Neural progenitor cell (in vitro differentiated cells): Measurements from ENCODE around the gene MOSMO. TPM values are rescaled to one million over a fixed set of nuclear protein-coding genes. Genes with fewer than 3 reads are reported as not detected.

Source experiments
- DNase-seq: peaks from one replicate; pipeline ENCODE4 v3.0.0-alpha.2; 2016; ENCODE audit warnings: low spot score
- H2AFZ ChIP-seq: fragments of 200-600 bp; sonication (generic); replicated peaks from 2 replicates; pipeline ENCODE4 v1.6.1; 2016; ENCODE audit warnings: antibody characterized with exemption
- H3F3A ChIP-seq: fragments of 200-600 bp; sonication (generic); 2 replicates; pipeline ENCODE4 v1.6.1; 2016; ENCODE audit warnings: antibody characterized with exemption, low read depth
- H3K27ac ChIP-seq: fragments of 200-600 bp; sonication (generic); 2 replicates; pipeline ENCODE4 v1.5.1; 2016; ENCODE audit warnings: mild to moderate bottlenecking
- H3K27me3 ChIP-seq: fragments of 200-600 bp; sonication (generic); 2 replicates; pipeline ENCODE4 v1.6.1; 2016; ENCODE audit warnings: mild to moderate bottlenecking, moderate library complexity
- H3K36me3 ChIP-seq: fragments of 200-600 bp; sonication (generic); 2 replicates; pipeline ENCODE4 v1.5.1; 2016
- H3K4me1 ChIP-seq: fragments of 200-600 bp; sonication (generic); 2 replicates; pipeline ENCODE4 v1.6.1; 2016; ENCODE audit warnings: mixed run types
- H3K4me2 ChIP-seq: fragments of 200-600 bp; sonication (generic); 2 replicates; pipeline ENCODE4 v1.6.1; 2016
- H3K4me3 ChIP-seq: fragments of 200-600 bp; sonication (generic); 2 replicates; pipeline ENCODE4 v1.5.1; 2016
- H3K79me2 ChIP-seq: fragments of 200-600 bp; sonication (generic); 2 replicates; pipeline ENCODE4 v1.6.1; 2016; ENCODE audit warnings: low read depth
- H3K9ac ChIP-seq: fragments of 200-600 bp; sonication (generic); 2 replicates; pipeline ENCODE4 v1.6.1; 2016
- H3K9me3 ChIP-seq: fragments of 200-600 bp; sonication (generic); 2 replicates; pipeline ENCODE4 v1.5.1; 2016; ENCODE audit warnings: low read depth
- H4K20me1 ChIP-seq: fragments of 200-600 bp; sonication (generic); 2 replicates; pipeline ENCODE4 v1.6.1; 2016; ENCODE audit warnings: low read depth
- H3K27ac Mint-ChIP-seq: 3 replicates; pipeline ENCODE4 v1.8.0; 2021; ENCODE audit warnings: mixed read lengths
- H3K27me3 Mint-ChIP-seq: 2 replicates; pipeline ENCODE4 v1.8.0; 2022; ENCODE audit warnings: low read depth, mild to moderate bottlenecking, inconsistent platforms, moderate library complexity, mixed read lengths; ENCODE audit not compliant: insufficient read depth
- H3K36me3 Mint-ChIP-seq: 3 replicates; pipeline ENCODE4 v1.8.0; 2021; ENCODE audit warnings: mixed read lengths
- H3K4me1 Mint-ChIP-seq: 3 replicates; pipeline ENCODE4 v1.8.0; 2021; ENCODE audit warnings: mixed read lengths
- H3K4me3 Mint-ChIP-seq: 3 replicates; pipeline ENCODE4 v1.8.0; 2021; ENCODE audit warnings: mild to moderate bottlenecking, moderate library complexity, mixed read lengths
- H3K9me3 Mint-ChIP-seq: 3 replicates; pipeline ENCODE4 v1.8.0; 2020; ENCODE audit warnings: mixed read lengths
- EZH2 ChIP-seq: fragments of 200-600 bp; sonication (generic); IDR thresholded peaks from 2 replicates; pipeline ENCODE4 v1.6.1; 2017; ENCODE audit warnings: antibody characterized with exemption, mild to moderate bottlenecking, moderate library complexity
- EZH2phosphoT487 ChIP-seq: fragments of 200-600 bp; sonication (generic); IDR thresholded peaks from 2 replicates; pipeline ENCODE4 v1.6.1; 2017; ENCODE audit warnings: antibody characterized with exemption
- total RNA-seq: library from RNA; depleted of rRNA; stranded (reverse); fragments of >200 nt; gene quantifications from 2 replicates; pipeline ENCODE4 v1.2.3, GENCODE V29; 2015; ENCODE audit warnings: low replicate concordance
- TF ChIP-seq, protein P1 (sequence below): fragments of 200-600 bp; sonication (generic); IDR thresholded peaks from 2 replicates; pipeline ENCODE4 v1.5.1; 2017; ENCODE audit warnings: antibody characterized with exemption, mild to moderate bottlenecking

The MOSMO gene
- total RNA-seq, 1 donor from 2014 or later = 35.2 TPM

DNA sequence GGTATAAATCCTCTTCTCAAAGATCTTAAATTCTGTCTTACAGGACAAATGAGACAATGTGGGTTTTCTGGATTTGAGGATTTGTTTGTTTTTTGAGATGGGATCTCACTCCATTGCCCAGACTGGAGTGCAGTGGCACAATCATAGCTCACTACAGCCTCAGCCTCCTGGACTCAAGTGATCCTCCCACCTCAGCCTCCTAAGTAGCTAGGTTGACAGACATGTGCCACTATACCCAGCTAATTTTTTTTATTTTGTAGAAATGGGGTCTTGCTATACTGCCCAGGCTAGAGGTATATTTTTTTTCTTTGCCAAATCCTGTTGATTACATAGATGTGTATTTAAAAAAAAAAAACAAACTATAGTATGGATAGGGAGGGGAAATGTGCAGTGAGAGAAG, 122.6 kb downstream of the MOSMO start:
- Histone ChIP-seq H4K20me1 (no peaks in the 10 kb centered on the region), H3K27me3 (no peaks in the 10 kb centered on the region), H3K4me3 (no peak overlapping the region), H3K9ac (no peak overlapping the region), H3K27ac (no peak overlapping the region), H3K79me2 (no peaks in the 10 kb centered on the region), H3K4me1 (no peaks in the 10 kb centered on the region), H2AFZ (no peak overlapping the region), H3K9me3 (no peaks in the 10 kb centered on the region), H3K36me3 (no peaks in the 10 kb centered on the region), H3K4me2 (no peak overlapping the region), H3F3A (no peaks in the 10 kb centered on the region)
- H3K36me3 Mint-ChIP-seq = no peaks in the 10 kb centered on the region
- peaks cover 4% of the 10 kb centered on the region for H3K27me3 Mint-ChIP-seq
- TF ChIP-seq, protein P1, sequence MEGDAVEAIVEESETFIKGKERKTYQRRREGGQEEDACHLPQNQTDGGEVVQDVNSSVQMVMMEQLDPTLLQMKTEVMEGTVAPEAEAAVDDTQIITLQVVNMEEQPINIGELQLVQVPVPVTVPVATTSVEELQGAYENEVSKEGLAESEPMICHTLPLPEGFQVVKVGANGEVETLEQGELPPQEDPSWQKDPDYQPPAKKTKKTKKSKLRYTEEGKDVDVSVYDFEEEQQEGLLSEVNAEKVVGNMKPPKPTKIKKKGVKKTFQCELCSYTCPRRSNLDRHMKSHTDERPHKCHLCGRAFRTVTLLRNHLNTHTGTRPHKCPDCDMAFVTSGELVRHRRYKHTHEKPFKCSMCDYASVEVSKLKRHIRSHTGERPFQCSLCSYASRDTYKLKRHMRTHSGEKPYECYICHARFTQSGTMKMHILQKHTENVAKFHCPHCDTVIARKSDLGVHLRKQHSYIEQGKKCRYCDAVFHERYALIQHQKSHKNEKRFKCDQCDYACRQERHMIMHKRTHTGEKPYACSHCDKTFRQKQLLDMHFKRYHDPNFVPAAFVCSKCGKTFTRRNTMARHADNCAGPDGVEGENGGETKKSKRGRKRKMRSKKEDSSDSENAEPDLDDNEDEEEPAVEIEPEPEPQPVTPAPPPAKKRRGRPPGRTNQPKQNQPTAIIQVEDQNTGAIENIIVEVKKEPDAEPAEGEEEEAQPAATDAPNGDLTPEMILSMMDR = no peak
- TF ChIP-seq EZH2 = no peak
- no peak for TF ChIP-seq EZH2phosphoT487
- no peak for DNase-seq
- H3K9me3 Mint-ChIP-seq = no peaks in the 10 kb centered on the region
- no peak overlapping the region for H3K4me3 Mint-ChIP-seq
- no peaks in the 10 kb centered on the region for H3K4me1 Mint-ChIP-seq
- no peak overlapping the region for H3K27ac Mint-ChIP-seq

DNA sequence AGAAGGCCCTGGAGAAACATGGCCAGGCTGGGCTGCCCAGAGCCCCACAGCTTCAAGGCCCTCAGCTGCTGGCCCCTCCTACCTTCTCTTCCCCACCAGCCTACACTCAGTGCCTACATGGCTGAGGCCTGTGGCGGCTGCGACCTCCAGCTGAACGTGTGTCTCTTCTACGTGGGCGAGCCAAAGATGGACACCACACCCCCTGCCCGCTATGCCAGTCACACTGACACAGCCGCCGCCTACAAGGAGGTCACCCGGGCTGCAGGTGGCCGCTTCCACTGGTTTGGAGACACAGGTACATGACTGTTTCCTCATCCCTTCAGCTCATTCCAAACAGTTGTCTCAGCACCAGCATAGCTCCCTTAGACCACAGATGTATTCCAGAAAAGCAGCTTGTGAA, 124.9 kb downstream of the MOSMO start:
- Histone ChIP-seq H3K27ac (no peak overlapping the region), H3K4me1 (no peaks in the 10 kb centered on the region), H3F3A (no peaks in the 10 kb centered on the region), H2AFZ (no peak overlapping the region), H3K4me3 (no peak overlapping the region), H3K4me2 (no peak overlapping the region), H3K79me2 (no peaks in the 10 kb centered on the region), H3K36me3 (no peaks in the 10 kb centered on the region), H4K20me1 (no peaks in the 10 kb centered on the region), H3K27me3 (no peaks in the 10 kb centered on the region), H3K9ac (no peak overlapping the region), H3K9me3 (no peaks in the 10 kb centered on the region)
- TF ChIP-seq EZH2 = no peak
- TF ChIP-seq EZH2phosphoT487 = no peak
- TF ChIP-seq, protein P1 = no peak
- H3K36me3 Mint-ChIP-seq = no peaks in the 10 kb centered on the region
- H3K4me3 Mint-ChIP-seq = no peak overlapping the region
- no peaks in the 10 kb centered on the region for H3K4me1 Mint-ChIP-seq
- no peak overlapping the region for H3K27ac Mint-ChIP-seq
- DNase-seq = no peak
- H3K27me3 Mint-ChIP-seq = peaks cover 2% of the 10 kb centered on the region
- H3K9me3 Mint-ChIP-seq = no peaks in the 10 kb centered on the region

Other genes with a start within 250 kb of the MOSMO start
- 9.8 and 11.0 TPM in 2 replicates for gene NPIPB4, start 150.4 kb upstream of the MOSMO start, total RNA-seq
- gene UQCRC2, start 54.8 kb upstream of the MOSMO start, total RNA-seq = 175 and 206 TPM in 2 replicates
- not detected in 2 replicates for gene PDZD9, start 7.0 kb upstream of the MOSMO start, total RNA-seq
- gene VWA3A, start 84.4 kb downstream of the MOSMO start, total RNA-seq = 0.56 and 1.0 TPM in 2 replicates
- gene SDR42E2, start 154.4 kb downstream of the MOSMO start, total RNA-seq = 0.15 TPM in 1 of 2 replicates, not detected in the other
- 9.0 and 12.3 TPM in 2 replicates for gene EEF2K, start 198.2 kb downstream of the MOSMO start, total RNA-seq